WTC11 (cell line): ENCODE measurements around the gene CCL2. TPM values are rescaled to one million over a fixed set of nuclear protein-coding genes. Genes with fewer than 3 reads are reported as not detected.

Source experiments
- ATF1 ChIP-seq: sonication (generic); formaldehyde crosslinking; IDR thresholded peaks from 2 replicates; pipeline ENCODE4 v1.8.1; 2023; ENCODE audit warnings: mild to moderate bottlenecking, moderate library complexity, missing genetic modification reagents
- ELF4 ChIP-seq: sonication (generic); formaldehyde crosslinking; IDR thresholded peaks from 2 replicates; pipeline ENCODE4 v1.8.1; 2022; ENCODE audit warnings: low read depth, mild to moderate bottlenecking, moderate library complexity, missing genetic modification reagents
- GABPB1 ChIP-seq: sonication (generic); formaldehyde crosslinking; IDR thresholded peaks from 2 replicates; pipeline ENCODE4 v1.8.1; 2023; ENCODE audit warnings: mild to moderate bottlenecking, missing genetic modification reagents
- JUN ChIP-seq: sonication (generic); formaldehyde crosslinking; IDR thresholded peaks from 2 replicates; pipeline ENCODE4 v1.8.0; 2023; ENCODE audit warnings: mild to moderate bottlenecking, missing genetic modification reagents
- NR3C1 ChIP-seq: sonication (generic); formaldehyde crosslinking; conservative IDR thresholded peaks from 2 replicates; pipeline ENCODE4 v1.8.1; 2023; ENCODE audit warnings: low read depth, mild to moderate bottlenecking, missing genetic modification reagents
- STAT6 ChIP-seq: sonication (generic); formaldehyde crosslinking; conservative IDR thresholded peaks from 2 replicates; pipeline ENCODE4 v1.8.1; 2023; ENCODE audit warnings: mild to moderate bottlenecking, low read depth, missing genetic modification reagents, moderate library complexity
- total RNA-seq: library from RNA; stranded (reverse); gene quantifications from 3 replicates; pipeline ENCODE4 v1.2.3, GENCODE V29; 2021
- TF ChIP-seq, protein P1 (sequence below): fragments of 250-450 bp; sonication (Bioruptor Pico); IDR thresholded peaks from 2 replicates; pipeline ENCODE4 v2.1.2; 2022; ENCODE audit warnings: mild to moderate bottlenecking, moderate library complexity

The CCL2 gene
- total RNA-seq, 1 experiment from 2014 or later, result 5.3 TPM

DNA sequence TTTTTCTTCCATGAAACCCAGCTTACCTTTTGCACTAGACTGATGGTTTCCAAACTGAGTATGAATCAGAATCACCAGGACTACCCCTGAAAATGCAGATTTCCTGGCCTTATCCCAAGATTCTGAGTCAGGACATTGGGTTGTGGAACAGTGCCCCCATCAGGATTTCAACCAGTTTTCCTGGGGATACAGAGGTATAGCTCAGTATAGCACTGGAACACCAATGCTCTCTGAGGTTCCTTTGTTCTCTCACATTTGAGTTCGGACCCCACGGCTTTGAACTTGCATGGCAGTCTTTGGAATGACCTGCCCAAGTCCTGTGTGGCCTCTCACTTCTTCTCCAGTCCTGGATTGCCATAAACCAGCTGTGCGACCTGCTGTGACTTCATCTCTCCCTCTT, 51.4 kb downstream of the CCL2 start (continued):
- no peak for TF ChIP-seq STAT6 (CRISPR knock-in tag)
- TF ChIP-seq GABPB1 (CRISPR knock-in tag), result no peak
- no peak for TF ChIP-seq JUN (CRISPR knock-in tag)
- no peak for TF ChIP-seq ATF1
- TF ChIP-seq, protein P1, sequence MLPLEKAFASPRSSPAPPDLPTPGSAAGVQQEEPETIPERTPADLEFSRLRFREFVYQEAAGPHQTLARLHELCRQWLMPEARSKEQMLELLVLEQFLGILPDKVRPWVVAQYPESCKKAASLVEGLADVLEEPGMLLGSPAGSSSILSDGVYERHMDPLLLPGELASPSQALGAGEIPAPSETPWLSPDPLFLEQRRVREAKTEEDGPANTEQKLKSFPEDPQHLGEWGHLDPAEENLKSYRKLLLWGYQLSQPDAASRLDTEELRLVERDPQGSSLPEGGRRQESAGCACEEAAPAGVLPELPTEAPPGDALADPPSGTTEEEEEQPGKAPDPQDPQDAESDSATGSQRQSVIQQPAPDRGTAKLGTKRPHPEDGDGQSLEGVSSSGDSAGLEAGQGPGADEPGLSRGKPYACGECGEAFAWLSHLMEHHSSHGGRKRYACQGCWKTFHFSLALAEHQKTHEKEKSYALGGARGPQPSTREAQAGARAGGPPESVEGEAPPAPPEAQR (CRISPR knock-in tag), result no peak
- TF ChIP-seq ELF4 (CRISPR knock-in tag), result no peak
- TF ChIP-seq NR3C1, result no peak

Other genes starting within 250 kb of the CCL2 start
- not detected in 3 replicates for gene CCL7, start 14.9 kb downstream of the CCL2 start, total RNA-seq
- not detected in 3 replicates for gene CCL11, start 30.5 kb downstream of the CCL2 start, total RNA-seq
- gene CCL8, start 64.2 kb downstream of the CCL2 start, total RNA-seq, result not detected in 3 replicates
- gene CCL13, start 101.2 kb downstream of the CCL2 start, total RNA-seq, result not detected in 3 replicates
- not detected in 3 replicates for gene CCL1, start 107.9 kb downstream of the CCL2 start, total RNA-seq